CD4-positive, alpha-beta T cell (primary cell): ENCODE measurements around the gene SMARCA2. TPM values are rescaled to one million over a fixed set of nuclear protein-coding genes. Genes with fewer than 3 reads are reported as not detected.

Experiments
- ATAC-seq: fragments of 200-7000 bp; cut with Tn5 transposase; one replicate; pipeline ENCODE4 v1.10.0; 2022; ENCODE audit warnings: mild to moderate bottlenecking; ENCODE audit not compliant: poor library complexity
- CTCF ChIA-PET: fragments of 350-600 bp; sonication (Branson Sonifier 250); formaldehyde crosslinking; loops from one replicate; lab custom pipeline; 2021; ENCODE audit warnings: antibody characterized with exemption, inconsistent platforms; lab: Charles Lee
- POLR2A ChIA-PET: fragments of 350-600 bp; sonication (Branson Sonifier 250); formaldehyde crosslinking; loops from one replicate; lab custom pipeline; 2021; ENCODE audit warnings: antibody characterized with exemption, inconsistent platforms; lab: Charles Lee
- DNase-seq, 14 experiments: peaks; one replicate each; pipeline ENCODE4 v3.0.0-alpha.2; 2013 to 2020; ENCODE audit warnings: mixed read lengths in 2 of 14
- H3K27ac ChIP-seq, 2 donors: one replicate each; pipeline versions ENCODE4 v1.5.1 to v1.7.0; 2013; ENCODE audit warnings: low read length in 2 of 2, low read depth in 1 of 2, mild to moderate bottlenecking in 1 of 2
- H3K27me3 ChIP-seq, 2 experiments: 1 replicate in 1 of 2; 2 replicates in 1 of 2; pipeline versions ENCODE4 v1.6.1 to v1.7.0; 2013; ENCODE audit warnings: low read length in 2 of 2, control low read depth in 1 of 2, mild to moderate bottlenecking in 1 of 2, moderate library complexity in 1 of 2; ENCODE audit not compliant: insufficient read depth in 2 of 2, control insufficient read depth in 1 of 2
- H3K36me3 ChIP-seq: one replicate; pipeline ENCODE4 v1.6.1; 2013; ENCODE audit warnings: low read length, control low read depth; ENCODE audit not compliant: insufficient read depth
- H3K4me1 ChIP-seq: one replicate; pipeline ENCODE4 v1.6.1; 2013; ENCODE audit warnings: low read length, control low read depth; ENCODE audit not compliant: insufficient read depth
- H3K4me3 ChIP-seq: one replicate; pipeline ENCODE4 v1.5.1; 2013; ENCODE audit warnings: mild to moderate bottlenecking, low read length, moderate library complexity
- H3K9me3 ChIP-seq, 2 experiments: 1 replicate in 1 of 2; 2 replicates in 1 of 2; pipeline versions ENCODE4 v1.6.1 to v1.7.0; 2013; ENCODE audit warnings: low read length in 2 of 2, mild to moderate bottlenecking in 2 of 2, control low read depth in 1 of 2, moderate library complexity in 1 of 2; ENCODE audit not compliant: control insufficient read depth in 1 of 2, insufficient read depth in 1 of 2
- H3K27ac Mint-ChIP-seq: one replicate; pipeline ENCODE4 v1.8.0; 2020; ENCODE audit warnings: mixed read lengths
- H3K27me3 Mint-ChIP-seq: one replicate; pipeline ENCODE4 v1.8.0; 2021; ENCODE audit warnings: mixed read lengths
- H3K36me3 Mint-ChIP-seq: one replicate; pipeline ENCODE4 v1.8.0; 2021; ENCODE audit warnings: low read depth, mixed read lengths
- H3K4me1 Mint-ChIP-seq: one replicate; pipeline ENCODE4 v1.8.0; 2021; ENCODE audit warnings: low read depth, mixed read lengths
- H3K4me3 Mint-ChIP-seq: one replicate; pipeline ENCODE4 v1.8.0; 2020; ENCODE audit warnings: mild to moderate bottlenecking, mixed read lengths
- H3K9me3 Mint-ChIP-seq: one replicate; pipeline ENCODE4 v1.8.0; 2020; ENCODE audit warnings: mixed read lengths
- CTCF ChIP-seq: fragments of 200-600 bp; IDR thresholded peaks from one replicate; pipeline ENCODE4 v1.8.0; 2022; ENCODE audit warnings: antibody characterized with exemption, mild to moderate bottlenecking
- intact Hi-C, 2 experiments: fragments of 100-400 bp; cut with DNase I in 1 of 2; cut with micrococcal nuclease in 1 of 2; formaldehyde crosslinking; loops; one replicate each; pipeline versions ENCODE4 v1.15.1 to v1.9.0; 2023 to 2025; cut with DNase I, micrococcal nuclease
- total RNA-seq, 174 experiments: library from RNA in 2 of 174; stranded (reverse) in 2 of 174; gene quantifications; one replicate each; pipeline ENCODE4 v1.2.3 and lab custom pipeline; 2021 to 2026

Gene SMARCA2
- total RNA-seq, 2 experiments from 2014 or later: 268 to 272 TPM

- POLR2A ChIA-PET: no interaction called here
- Histone ChIP-seq H3K27ac (no peak overlapping the region), H3K36me3 (peaks cover 44% of the 10 kb centered on the region), H3K4me1 (peaks cover 39% of the 10 kb centered on the region), H3K9me3 (no peaks in the 10 kb centered on the region), H3K4me3 (no peak overlapping the region), H3K27me3 (no peaks in the 10 kb centered on the region)
- DNase-seq: no peak
- H3K27me3 Mint-ChIP-seq: no peaks in the 10 kb centered on the region
- peaks cover 88% of the 10 kb centered on the region for H3K36me3 Mint-ChIP-seq
- H3K4me3 Mint-ChIP-seq: no peak overlapping the region
- peaks cover 83% of the 10 kb centered on the region for H3K4me1 Mint-ChIP-seq
- no peak for ATAC-seq
- CTCF ChIA-PET: interaction anchor here (0.6 to 0.7 kb wide), 2 partner anchors 15 to 1111 kb away, joined by 3 read pairs; no protein-coding TSS in a partner anchor
- no peaks in the 10 kb centered on the region for H3K9me3 Mint-ChIP-seq
- intact Hi-C loops: no loop called here
- no peak for TF ChIP-seq CTCF
- no peak overlapping the region for H3K27ac Mint-ChIP-seq
Observed at GRCh38 chr9:2029666-2030170, 14.6 kb downstream of the SMARCA2 start.

- peaks cover 95% of the 10 kb centered on the region for H3K36me3 Mint-ChIP-seq
- POLR2A ChIA-PET: interaction anchor here (1.6 kb wide), 1 partner anchor 17 kb away, joined by 7 read pairs; the partner anchor contains the start of gene SMARCA2
- no peak for DNase-seq
Observed at GRCh38 chr9:2032234-2032633, 17.1 kb downstream of the SMARCA2 start.

DNA sequence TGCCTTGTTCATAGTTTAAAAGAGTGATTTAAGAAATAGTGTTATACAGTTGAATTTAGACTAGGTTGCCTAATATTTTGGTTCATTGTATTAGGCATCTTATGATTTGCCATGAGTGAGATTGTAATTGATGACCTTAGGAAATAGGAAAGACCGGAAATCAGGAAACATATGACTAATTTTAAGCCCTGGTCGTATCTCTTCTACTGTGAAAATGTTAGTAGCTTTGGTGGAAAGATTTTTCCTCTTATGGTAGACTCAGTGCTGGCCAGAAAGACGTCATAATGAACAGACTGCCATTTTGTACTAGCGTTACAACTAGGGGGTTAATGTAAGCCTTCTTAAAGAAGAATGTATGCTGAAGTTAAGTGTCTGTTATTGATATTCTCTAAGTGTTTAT lies 21.7 kb downstream of the SMARCA2 start:
- Mint-ChIP-seq H3K4me3 (no peak overlapping the region), H3K36me3 (peaks cover 97% of the 10 kb centered on the region), H3K27me3 (no peaks in the 10 kb centered on the region), H3K4me1 (peaks cover 60% of the 10 kb centered on the region), H3K27ac (no peak overlapping the region), H3K9me3 (no peaks in the 10 kb centered on the region)
- Histone ChIP-seq H3K4me1 (no peaks in the 10 kb centered on the region), H3K27ac (no peak overlapping the region), H3K27me3 (no peaks in the 10 kb centered on the region), H3K36me3 (peaks cover 73% of the 10 kb centered on the region), H3K9me3 (no peaks in the 10 kb centered on the region), H3K4me3 (no peak overlapping the region)
- intact Hi-C loops: loop anchor here in 1 of 2 experiments (2.0 kb wide), 1 partner anchor 14 kb away; no protein-coding TSS in a partner anchor
- CTCF ChIA-PET: interaction anchor here (1.5 kb wide), 1 partner anchor 24 kb away, joined by 3 read pairs; no protein-coding TSS in a partner anchor
- no peak for DNase-seq
- no peak for ATAC-seq
- no peak for TF ChIP-seq CTCF
- POLR2A ChIA-PET: interaction anchor here (2.0 kb wide), 1 partner anchor 20 kb away, joined by 7 read pairs; no protein-coding TSS in a partner anchor

More at GRCh38 chr9:2032234-2032633, 17.1 kb downstream of the SMARCA2 start:
- intact Hi-C loops: no loop called here
- Mint-ChIP-seq H3K4me3 (no peak overlapping the region), H3K27me3 (no peaks in the 10 kb centered on the region), H3K9me3 (no peaks in the 10 kb centered on the region), H3K4me1 (peaks cover 74% of the 10 kb centered on the region), H3K27ac (no peak overlapping the region)
- peaks cover 53% of the 10 kb centered on the region for H3K36me3 ChIP-seq
- no peak for TF ChIP-seq CTCF
- H3K27ac ChIP-seq: no peak overlapping the region
- no peaks in the 10 kb centered on the region for H3K27me3 ChIP-seq
- H3K4me1 ChIP-seq: peaks cover 19% of the 10 kb centered on the region
- no peak for ATAC-seq
- CTCF ChIA-PET: interaction anchor here (1.7 kb wide), 1 partner anchor 125 kb away, joined by 3 read pairs; no protein-coding TSS in a partner anchor
- no peaks in the 10 kb centered on the region for H3K9me3 ChIP-seq
- no peak overlapping the region for H3K4me3 ChIP-seq
